HCT116 (cell line): Measurements from ENCODE around the gene PPIL1. TPM values are rescaled to one million over a fixed set of nuclear protein-coding genes. Genes with fewer than 3 reads are reported as not detected.

Source experiments
- ATAC-seq: fragments of 200-7000 bp; cut with Tn5 transposase; 2 replicates; pipeline ENCODE4 v1.9.1; 2020; ENCODE audit warnings: mild to moderate bottlenecking, moderate library complexity
- BruUV-seq: library from RNA; stranded (reverse); fragments of 400-500 nt; replicated peaks from 2 replicates; lab custom pipeline; 2021; lab: Mats Ljungman, UMichigan
- CTCF ChIA-PET: fragments of 300-600 bp; sonication (Branson Sonifier 250); formaldehyde crosslinking; loops from one replicate; lab custom pipeline; 2021; ENCODE audit warnings: antibody characterized with exemption; lab: Charles Lee
- POLR2A ChIA-PET: fragments of 300-600, 350-600 bp; sonication (Branson Sonifier 250); formaldehyde crosslinking; loops from one replicate; lab custom pipeline; 2021; ENCODE audit warnings: antibody characterized with exemption; lab: Charles Lee
- RAD21 ChIA-PET, 2 experiments: fragments of 300-600 bp; sonication (Branson Sonifier 250); formaldehyde crosslinking; loops; one replicate each; lab custom pipeline; 2023; ENCODE audit warnings: low total read pairs in 2 of 2; ENCODE audit not compliant: uncharacterized antibody in 2 of 2, unreplicated experiment in 2 of 2, low non-redundant PET in 1 of 2; lab: Charles Lee
- DNase-seq: peaks from one replicate; pipeline ENCODE4 v3.0.0-alpha.2; 2010; ENCODE audit warnings: low read depth, low spot score
- H2AFZ ChIP-seq: fragments of 200-600 bp; shearing (Covaris generic), sonication (generic); 2 replicates; pipeline ENCODE4 v1.6.1; 2017; ENCODE audit warnings: low read depth, mixed run types, mixed read lengths, antibody characterized with exemption, low read length; ENCODE audit not compliant: poor library complexity, severe bottlenecking
- H3K27ac ChIP-seq: 2 replicates; pipeline ENCODE4 v1.5.1; 2012; ENCODE audit warnings: low read depth, low read length
- H3K27me3 ChIP-seq: fragments of 200-600 bp; sonication (generic); 2 replicates; pipeline ENCODE4 v1.6.1; 2016; ENCODE audit warnings: mixed run types, low read length, mixed read lengths; ENCODE audit not compliant: insufficient read depth
- H3K36me3 ChIP-seq, 2 experiments: fragments of 200-500 bp in 1 of 2; fragments of 200-600 bp in 1 of 2; sonication (Bioruptor generic) in 1 of 2; sonication (generic) in 1 of 2; 2 replicates each; pipeline versions ENCODE4 v1.5.1 to v1.6.1; 2014 to 2016; ENCODE audit warnings: low read length in 2 of 2, inconsistent platforms in 1 of 2, mixed read lengths in 1 of 2, mixed run types in 1 of 2; ENCODE audit not compliant: insufficient read depth in 2 of 2, control insufficient read depth in 1 of 2
- H3K4me1 ChIP-seq, 2 experiments: fragments of 200-600 bp in 1 of 2; sonication (generic) in 1 of 2; 2 replicates each; pipeline versions ENCODE4 v1.5.1 to v1.6.1; 2012 to 2017; ENCODE audit warnings: low read length in 2 of 2, inconsistent platforms in 1 of 2, mild to moderate bottlenecking in 1 of 2, mixed read lengths in 1 of 2, mixed run types in 1 of 2, moderate library complexity in 1 of 2; ENCODE audit not compliant: insufficient read depth in 2 of 2, control insufficient read depth in 1 of 2
- H3K4me2 ChIP-seq: fragments of 200-600 bp; sonication (generic); 2 replicates; pipeline ENCODE4 v1.6.1; 2017; ENCODE audit warnings: mixed run types, low read length, mixed read lengths
- H3K4me3 ChIP-seq, 2 experiments: fragments of 200-600 bp in 1 of 2; sonication (generic) in 1 of 2; replicated peaks in 1 of 2; 2 replicates each; pipeline ENCODE4 v1.5.1; 2011 to 2016; ENCODE audit warnings: low read length in 2 of 2, control low read depth in 1 of 2, low read depth in 1 of 2, mild to moderate bottlenecking in 1 of 2, mixed read lengths in 1 of 2, mixed run types in 1 of 2
- H3K79me2 ChIP-seq: fragments of 200-600 bp; sonication (generic); 2 replicates; pipeline ENCODE4 v1.6.1; 2017; ENCODE audit warnings: mild to moderate bottlenecking, mixed run types, low read length, moderate library complexity, mixed read lengths; ENCODE audit not compliant: insufficient read depth
- H3K9ac ChIP-seq: fragments of 200-600 bp; sonication (generic); 2 replicates; pipeline ENCODE4 v1.6.1; 2016; ENCODE audit warnings: low read length, mixed read lengths
- H3K9me2 ChIP-seq: fragments of 200-600 bp; sonication (generic), shearing (Covaris generic); 2 replicates; pipeline ENCODE4 v1.6.1; 2017; ENCODE audit warnings: mixed run types, mild to moderate bottlenecking, moderate library complexity; ENCODE audit not compliant: insufficient read depth
- H3K9me3 ChIP-seq, 2 experiments: fragments of 200-500 bp in 1 of 2; fragments of 200-600 bp in 1 of 2; sonication (Bioruptor generic) in 1 of 2; sonication (generic) in 1 of 2; 2 replicates each; pipeline ENCODE4 v1.6.1; 2014 to 2017; ENCODE audit warnings: low read length in 2 of 2, mixed read lengths in 2 of 2, inconsistent platforms in 1 of 2, low read depth in 1 of 2, mild to moderate bottlenecking in 1 of 2, mixed run types in 1 of 2, moderate library complexity in 1 of 2; ENCODE audit not compliant: control insufficient read depth in 1 of 2, insufficient read depth in 1 of 2
- H4K20me1 ChIP-seq: fragments of 200-600 bp; sonication (generic), shearing (Covaris generic); 2 replicates; pipeline ENCODE4 v1.6.1; 2017; ENCODE audit warnings: mixed run types, mild to moderate bottlenecking, moderate library complexity; ENCODE audit not compliant: insufficient read depth
- CBX3 ChIP-seq: IDR thresholded peaks from 2 replicates; pipeline ENCODE4 v1.6.1; 2012; ENCODE audit warnings: low read depth
- CEBPB ChIP-seq: IDR thresholded peaks from 2 replicates; pipeline ENCODE4 v1.6.1; 2012; ENCODE audit warnings: low read depth
- MAX ChIP-seq: IDR thresholded peaks from 2 replicates; pipeline ENCODE4 v1.6.1; 2012
- RAD21 ChIP-seq: IDR thresholded peaks from 2 replicates; pipeline ENCODE4 v1.6.1; 2012; ENCODE audit warnings: low read depth, mild to moderate bottlenecking
- SIN3A ChIP-seq: IDR thresholded peaks from 2 replicates; pipeline ENCODE4 v1.6.1; 2012; ENCODE audit warnings: low read depth
- SP1 ChIP-seq: IDR thresholded peaks from 2 replicates; pipeline ENCODE4 v1.6.1; 2012; ENCODE audit warnings: low read depth
- TCF7L2 ChIP-seq: IDR thresholded peaks from 2 replicates; pipeline ENCODE4 v1.7.0; 2011; ENCODE audit warnings: borderline replicate concordance, inconsistent platforms; ENCODE audit not compliant: insufficient read depth, insufficient read length; ENCODE audit errors: extremely low read depth
- intact Hi-C: fragments of 100-400 bp; cut with micrococcal nuclease; formaldehyde crosslinking; loops from 2 replicates; pipeline ENCODE4 v1.10.0; 2022
- total RNA-seq: library from RNA; stranded (reverse); gene quantifications from one replicate; pipeline ENCODE4 v1.2.1, GENCODE V29; 2021; ENCODE audit not compliant: unreplicated experiment
- TF ChIP-seq, protein P1 (sequence below), 3 experiments: fragments of 200-600 bp in 1 of 3; sonication (generic) in 1 of 3; IDR thresholded peaks in 2 of 3; conservative IDR thresholded peaks in 1 of 3; 2 replicates each; pipeline ENCODE4 v1.5.1; 2012 to 2017; ENCODE audit warnings: low read depth in 2 of 3, low read length in 2 of 3, antibody characterized with exemption in 1 of 3, borderline replicate concordance in 1 of 3, control low read depth in 1 of 3, mild to moderate bottlenecking in 1 of 3, mixed read lengths in 1 of 3, mixed run types in 1 of 3, moderate library complexity in 1 of 3; ENCODE audit not compliant: insufficient read depth in 1 of 3

Gene PPIL1
- total RNA-seq, 1 experiment from 2014 or later: 42.0 TPM

DNA sequence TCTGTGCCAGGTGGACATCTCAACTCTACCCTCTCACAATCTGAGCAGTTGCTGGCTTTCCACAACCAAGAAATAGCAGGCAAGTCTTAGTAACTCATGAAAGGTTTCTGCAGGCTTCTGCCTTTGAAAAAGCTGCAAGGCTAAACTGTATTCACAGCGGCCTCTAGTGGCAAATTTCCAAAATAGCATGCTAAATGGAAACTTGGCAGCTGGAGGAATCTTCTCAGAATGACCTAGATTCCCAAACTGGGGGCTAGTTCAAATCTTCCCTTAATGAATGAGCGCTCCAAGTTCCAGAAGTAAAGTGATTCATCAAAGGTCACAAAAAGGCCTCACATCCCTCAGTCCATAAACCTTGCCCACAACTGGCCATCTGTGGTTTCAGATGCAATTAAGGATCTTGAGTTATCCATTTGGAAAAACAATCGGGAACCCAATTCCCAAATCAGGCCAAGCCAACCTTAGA is 23.4 kb downstream of the PPIL1 start:
- H3K4me2 ChIP-seq: no peak overlapping the region
- DNase-seq (peak; percentile 37), ATAC-seq (peak; percentile 44; the same call in 1 of the 2 replicates)
- no peaks in the 10 kb centered on the region for H3K27me3 ChIP-seq
- H3K79me2 ChIP-seq: no peaks in the 10 kb centered on the region
- H3K4me3 ChIP-seq: no peak overlapping the region
- H3K9me2 ChIP-seq: no peaks in the 10 kb centered on the region
- BruUV-seq: no TSS peak
- ChIA-PET RAD21 (interaction anchor here in 1 of 2 experiments (0.9 kb wide), 1 partner anchor 41 kb away, joined by 3 read pairs; no protein-coding TSS in a partner anchor), POLR2A (no interaction called here), CTCF (interaction anchor here (0.6 to 4.3 kb wide), 9 partner anchors 10 to 359 kb away, joined by 3 to 32 read pairs (median 7); partner anchors contain the start of gene PPIL1)
- peak; percentile 71 for TF ChIP-seq RAD21
- TF ChIP-seq, protein P1, sequence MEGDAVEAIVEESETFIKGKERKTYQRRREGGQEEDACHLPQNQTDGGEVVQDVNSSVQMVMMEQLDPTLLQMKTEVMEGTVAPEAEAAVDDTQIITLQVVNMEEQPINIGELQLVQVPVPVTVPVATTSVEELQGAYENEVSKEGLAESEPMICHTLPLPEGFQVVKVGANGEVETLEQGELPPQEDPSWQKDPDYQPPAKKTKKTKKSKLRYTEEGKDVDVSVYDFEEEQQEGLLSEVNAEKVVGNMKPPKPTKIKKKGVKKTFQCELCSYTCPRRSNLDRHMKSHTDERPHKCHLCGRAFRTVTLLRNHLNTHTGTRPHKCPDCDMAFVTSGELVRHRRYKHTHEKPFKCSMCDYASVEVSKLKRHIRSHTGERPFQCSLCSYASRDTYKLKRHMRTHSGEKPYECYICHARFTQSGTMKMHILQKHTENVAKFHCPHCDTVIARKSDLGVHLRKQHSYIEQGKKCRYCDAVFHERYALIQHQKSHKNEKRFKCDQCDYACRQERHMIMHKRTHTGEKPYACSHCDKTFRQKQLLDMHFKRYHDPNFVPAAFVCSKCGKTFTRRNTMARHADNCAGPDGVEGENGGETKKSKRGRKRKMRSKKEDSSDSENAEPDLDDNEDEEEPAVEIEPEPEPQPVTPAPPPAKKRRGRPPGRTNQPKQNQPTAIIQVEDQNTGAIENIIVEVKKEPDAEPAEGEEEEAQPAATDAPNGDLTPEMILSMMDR (IDR thresholded peaks at IDR 0.05 in 2 of 3, conservative IDR thresholded peaks at IDR 0.05 in 1 of 3; ENCODE audit: borderline replicate concordance in 1 of 3, insufficient read depth in 1 of 3, low read depth in 2 of 3, low read length in 2 of 3): peak; percentile 62 to 88 (median 76); a peak in 5 of 6 replicates
- TF ChIP-seq TCF7L2: no peak
- no peak for TF ChIP-seq MAX
- TF ChIP-seq CBX3: no peak
- TF ChIP-seq SP1: no peak
- no peak for TF ChIP-seq SIN3A
- TF ChIP-seq CEBPB: no peak
- H3K27ac ChIP-seq: no peak overlapping the region
- no peak overlapping the region for H2AFZ ChIP-seq
- H4K20me1 ChIP-seq: no peaks in the 10 kb centered on the region
- peaks cover 5 to 11% of the 10 kb centered on the region in 2 experiments; a peak in 3 of 4 replicates for H3K36me3 ChIP-seq
- no peak overlapping the region for H3K9ac ChIP-seq
- H3K4me1 ChIP-seq: no peaks in the 10 kb centered on the region; a peak in 1 of 4 replicates
- H3K9me3 ChIP-seq: no peaks in the 10 kb centered on the region
- intact Hi-C loops: loop anchor here (2.0 kb wide), 1 partner anchor 84 kb away; no protein-coding TSS in a partner anchor
